K562 (cell line): ENCODE results near the gene DND1. TPM values are rescaled to one million over a fixed set of nuclear protein-coding genes. Genes with fewer than 3 reads are reported as not detected.
"Not testable (repeated sequence)": the region's sequence is repeated elsewhere in the genome, so short reads cannot be mapped to it uniquely, and the experiment has no call there.

Experiments
- BRD4 ChIP-seq: fragments of 200-600 bp; sonication (generic); IDR thresholded peaks from 2 replicates; pipeline ENCODE4 v1.6.1; 2017; ENCODE audit warnings: inconsistent platforms
- BRD9 ChIP-seq: fragments of 450-650 bp; IDR thresholded peaks from 2 replicates; pipeline ENCODE4 v1.6.1; 2018; ENCODE audit warnings: low read depth; ENCODE audit not compliant: partially characterized antibody
- CREB5 ChIP-seq: fragments of 250-450 bp; sonication (Bioruptor Pico); IDR thresholded peaks from 2 replicates; pipeline ENCODE4 v1.5.0; 2020; ENCODE audit warnings: mild to moderate bottlenecking
- DMBX1 ChIP-seq: fragments of 250-450 bp; sonication (Bioruptor Pico); IDR thresholded peaks from 2 replicates; pipeline ENCODE4 v1.8.0; 2022; ENCODE audit warnings: inconsistent platforms, mild to moderate bottlenecking, moderate library complexity, borderline replicate concordance
- FOXJ2 ChIP-seq: fragments of 200-800 bp; sonication (Bioruptor generic); IDR thresholded peaks from 2 replicates; pipeline ENCODE4 v1.6.1; 2016; ENCODE audit warnings: missing genetic modification characterization, missing compliant biosample characterization
- HINFP ChIP-seq: fragments of 450-650 bp; conservative IDR thresholded peaks from 2 replicates; pipeline ENCODE4 v1.6.1; 2016; ENCODE audit warnings: missing genetic modification characterization, low read depth, mild to moderate bottlenecking, control low read depth, missing compliant biosample characterization
- MEF2D ChIP-seq: conservative IDR thresholded peaks from 2 replicates; pipeline ENCODE4 v1.6.1; 2016; ENCODE audit warnings: low read depth, missing genetic modification characterization, missing compliant biosample characterization
- NR2C2 ChIP-seq, 2 experiments: fragments of 200-800 bp in 1 of 2; sonication (Bioruptor generic) in 1 of 2; sonication (generic) in 1 of 2; formaldehyde crosslinking in 1 of 2; IDR thresholded peaks; 2 replicates each; pipeline versions ENCODE4 v1.6.1 to v1.8.0; 2016 to 2022; ENCODE audit warnings: mild to moderate bottlenecking in 1 of 2, missing compliant biosample characterization in 1 of 2, missing genetic modification characterization in 1 of 2, missing genetic modification reagents in 1 of 2
- NUFIP1 ChIP-seq: fragments of 450-650 bp; IDR thresholded peaks from 2 replicates; pipeline ENCODE4 v1.6.1; 2018; ENCODE audit not compliant: partially characterized antibody
- PATZ1 ChIP-seq: fragments of 250-450 bp; sonication (Bioruptor Pico); IDR thresholded peaks from 2 replicates; pipeline ENCODE4 v1.5.0; 2020; ENCODE audit warnings: mild to moderate bottlenecking, borderline replicate concordance
- POLR2A ChIP-seq: fragments of 450-650 bp; conservative IDR thresholded peaks from 2 replicates; pipeline ENCODE4 v1.6.1; 2016
- TAF1 ChIP-seq: IDR thresholded peaks from 2 replicates; pipeline ENCODE4 v1.6.1; 2011; ENCODE audit warnings: mild to moderate bottlenecking, low read length, moderate library complexity; ENCODE audit not compliant: insufficient read depth, control insufficient read depth, severe bottlenecking; ENCODE audit errors: extremely low read depth
- THRAP3 ChIP-seq: fragments of 450-650 bp; IDR thresholded peaks from 2 replicates; pipeline ENCODE4 v1.6.1; 2016; ENCODE audit warnings: mild to moderate bottlenecking, inconsistent platforms, borderline replicate concordance
- ZBTB11 ChIP-seq, 3 experiments: fragments of 200-800 bp in 1 of 3; fragments of 250-450 bp in 1 of 3; fragments of 450-650 bp in 1 of 3; sonication (Bioruptor Pico) in 1 of 3; sonication (Bioruptor generic) in 1 of 3; formaldehyde crosslinking in 1 of 3; IDR thresholded peaks; 2 replicates each; pipeline versions ENCODE4 v1.6.1 to v1.8.0; 2016 to 2022; ENCODE audit warnings: mild to moderate bottlenecking in 2 of 3, missing genetic modification characterization in 2 of 3, missing compliant biosample characterization in 1 of 3, moderate library complexity in 1 of 3
- ZNF175 ChIP-seq: fragments of 200-800 bp; sonication (Bioruptor generic); IDR thresholded peaks from 2 replicates; pipeline ENCODE4 v1.6.1; 2016; ENCODE audit warnings: low read depth, mild to moderate bottlenecking, missing genetic modification characterization, missing compliant biosample characterization
- ZNF589 ChIP-seq: fragments of 200-800 bp; sonication (Bioruptor generic); IDR thresholded peaks from 2 replicates; pipeline ENCODE4 v1.6.1; 2016; ENCODE audit warnings: low read depth, missing genetic modification characterization, missing compliant biosample characterization
- ZNF766 ChIP-seq: fragments of 200-800 bp; sonication (Bioruptor generic); conservative IDR thresholded peaks from 2 replicates; pipeline ENCODE4 v1.6.1; 2016; ENCODE audit warnings: missing genetic modification characterization, missing compliant biosample characterization
- polyA plus RNA-seq, 8 experiments: library from polyadenylated mRNA; depleted of rRNA in 4 of 8; stranded (reverse) in 5 of 8; unstranded in 3 of 8; fragments of >200 nt; fragmentation: Nextera tagmentation in 2 of 8; fragmentation: Illumina TruSeq in 1 of 8; extraction: Ambion mirVana in 2 of 8; extraction: Trizol in 1 of 8; gene quantifications; 2 replicates each; pipeline versions ENCODE4 v1.2.1 to v1.2.3, GENCODE V29; 2011 to 2014; ENCODE audit warnings: inconsistent platforms in 1 of 8, missing spikeins in 1 of 8
- total RNA-seq, 7 experiments: library from RNA; depleted of rRNA in 6 of 7; stranded (reverse); fragments of >200 nt in 6 of 7; fragmentation: Illumina TruSeq in 2 of 7; extraction: Trizol in 2 of 7; gene quantifications; 2 replicates each; pipeline versions ENCODE4 v1.2.1 to v1.2.3, GENCODE V29; 2011 to 2021; ENCODE audit warnings: low replicate concordance in 1 of 7

DND1 gene
- total and polyA plus RNA-seq, 9 of the 15 experiments (the other 6 are each of a cell fraction or from before 2014, with no cell fraction given), result 0.37 to 2.0 (median 0.90) TPM; not detected in 3

- TF ChIP-seq NUFIP1 (peak; percentile 14), POLR2A (0 out of 2 replicates have a peak, but pooled peaks have one; percentile 67), ZNF175 (CRISPR knock-in tag) (peak; percentile 22; the same call in 1 of the 2 replicates), TAF1 (peak; percentile 3), DMBX1 (CRISPR knock-in tag) (0 out of 2 replicates have a peak, but pooled peaks have one; percentile 7), FOXJ2 (tag) (peak; percentile 67; the same call in 1 of the 2 replicates), BRD9 (peak; percentile 71), NR2C2 (tag; IDR thresholded peaks at IDR 0.05) (peak; percentile 93), HINFP (tag) (0 out of 2 replicates have a peak, but pooled peaks have one; percentile 27), ZNF589 (CRISPR knock-in tag) (peak; percentile 67; the same call in 1 of the 2 replicates), PATZ1 (peak; percentile 39; the same call in 1 of the 2 replicates), ZNF766 (CRISPR knock-in tag) (peak; percentile 20; the same call in 1 of the 2 replicates), THRAP3 (0 out of 2 replicates have a peak, but pooled peaks have one; percentile 27), CREB5 (CRISPR knock-in tag) (0 out of 2 replicates have a peak, but pooled peaks have one; percentile 72), BRD4 (peak; percentile 71), MEF2D (tag) (peak; percentile 62; the same call in 1 of the 2 replicates), ZBTB11 (CRISPR knock-in tag; IDR thresholded peaks at IDR 0.05) (peak in 1 of 3 experiments; percentile 28; a peak in 1 of 6 replicates)
- TF ChIP-seq NR2C2 (CRISPR knock-in tag; IDR thresholded peaks at IDR 0.05), result not testable (repeated sequence)
Measured at GRCh38 chr5:140638898-140639147, 34.6 kb downstream of the DND1 start (continued).
